Keratinocyte (primary cell): ENCODE data around the gene ARPC4.

ENCODE experiments used
- CTCF ChIP-seq, 3 experiments: IDR thresholded peaks in 1 of 3; conservative IDR thresholded peaks in 1 of 3; optimal IDR thresholded peaks in 1 of 3; 2 replicates in 2 of 3; 3 replicates in 1 of 3; pipeline versions ENCODE3 to v1.5.1; 2011; ENCODE audit warnings: low read length in 3 of 3, mild to moderate bottlenecking in 3 of 3, moderate library complexity in 2 of 3, control low read depth in 1 of 3, inconsistent platforms in 1 of 3; ENCODE audit not compliant: insufficient read depth in 2 of 3; ENCODE audit errors: extremely low read depth in 1 of 3
- EZH2 ChIP-seq: IDR thresholded peaks from one replicate; pipeline ENCODE4 v1.6.1; 2012; ENCODE audit warnings: inconsistent platforms, mild to moderate bottlenecking, low read length, moderate library complexity

- TF ChIP-seq CTCF (optimal IDR thresholded peaks at IDR 0.05 in 1 of 3, IDR thresholded peaks at IDR 0.05 in 1 of 3, conservative IDR thresholded peaks at IDR 0.05 in 1 of 3; ENCODE audit: extremely low read depth in 1 of 3, insufficient read depth in 2 of 3, low read length in 3 of 3): no peak
- TF ChIP-seq EZH2: no peak
Observed at GRCh38 chr3:9784965-9785364, 7.9 kb upstream of the ARPC4 start.
